B cell (primary cell): ENCODE results near the gene ZDHHC14. TPM values are rescaled to one million over a fixed set of nuclear protein-coding genes. Genes with fewer than 3 reads are reported as not detected.

Experiments
- ATAC-seq: fragments of 200-7000 bp; cut with Tn5 transposase; one replicate; pipeline ENCODE4 v1.10.0; 2021; ENCODE audit warnings: low read depth, mild to moderate bottlenecking, moderate number of reproducible peaks, moderate library complexity
- CTCF ChIA-PET: fragments of 350-600 bp; sonication (Branson Sonifier 250); formaldehyde crosslinking; loops from one replicate; lab custom pipeline; 2021; ENCODE audit warnings: antibody characterized with exemption, inconsistent platforms; lab: Charles Lee
- POLR2A ChIA-PET: fragments of 350-600 bp; sonication (Branson Sonifier 250); formaldehyde crosslinking; loops from one replicate; lab custom pipeline; 2021; ENCODE audit warnings: antibody characterized with exemption; lab: Charles Lee
- DNase-seq: peaks from one replicate; pipeline ENCODE4 v3.0.0; 2013
- H2AFZ ChIP-seq: 2 replicates; pipeline ENCODE4 v1.6.1; 2012; ENCODE audit warnings: mild to moderate bottlenecking, low read depth, low read length; ENCODE audit not compliant: insufficient read depth, poor library complexity, severe bottlenecking
- H3K27ac ChIP-seq, 2 donors: 1 replicate in 1 of 2; 2 replicates in 1 of 2; pipeline ENCODE4 v1.5.1; 2012 to 2013; ENCODE audit warnings: low read length in 2 of 2, mild to moderate bottlenecking in 2 of 2, moderate library complexity in 1 of 2
- H3K27me3 ChIP-seq, 4 experiments: fragments of 200-600 bp in 1 of 4; sonication (generic) in 1 of 4; replicated peaks in 1 of 4; 1 replicate in 2 of 4; 2 replicates in 2 of 4; pipeline versions ENCODE4 v1.6.1 to v1.7.0; 2013 to 2016; ENCODE audit warnings: low read length in 3 of 4, mild to moderate bottlenecking in 2 of 4, mixed read lengths in 1 of 4, moderate library complexity in 1 of 4; ENCODE audit not compliant: insufficient read depth in 4 of 4, control insufficient read depth in 3 of 4; ENCODE audit errors: control extremely low read depth in 1 of 4
- H3K36me3 ChIP-seq, 2 experiments: replicated peaks in 1 of 2; 1 replicate in 1 of 2; 2 replicates in 1 of 2; pipeline versions ENCODE4 v1.6.1 to v1.7.1; 2013; ENCODE audit warnings: low read length in 1 of 2; ENCODE audit not compliant: insufficient read depth in 2 of 2, control insufficient read depth in 1 of 2; ENCODE audit errors: control extremely low read depth in 1 of 2, extremely low read depth in 1 of 2
- H3K4me1 ChIP-seq, 2 donors: fragments of 200-600 bp in 1 of 2; sonication (generic) in 1 of 2; 1 replicate in 1 of 2; 2 replicates in 1 of 2; pipeline versions ENCODE4 v1.5.1 to v1.6.1; 2013 to 2017; ENCODE audit warnings: low read length in 2 of 2; ENCODE audit not compliant: control insufficient read depth in 2 of 2, insufficient read depth in 2 of 2
- H3K4me2 ChIP-seq: replicated peaks from 2 replicates; pipeline ENCODE3; 2012; ENCODE audit warnings: mild to moderate bottlenecking, low read depth, low read length; ENCODE audit not compliant: poor library complexity, severe bottlenecking
- H3K4me3 ChIP-seq, 5 experiments: fragments of 200-600 bp in 1 of 5; sonication (generic) in 1 of 5; 1 replicate in 3 of 5; 2 replicates in 2 of 5; pipeline versions ENCODE4 v1.5.1 to v1.7.0; 2011 to 2016; ENCODE audit warnings: low read length in 4 of 5, mild to moderate bottlenecking in 4 of 5, low read depth in 2 of 5, control low read depth in 1 of 5, moderate library complexity in 1 of 5; ENCODE audit not compliant: insufficient read depth in 1 of 5; ENCODE audit errors: control extremely low read depth in 1 of 5, extremely low read depth in 1 of 5
- H3K79me2 ChIP-seq: fragments of 200-600 bp; sonication (generic); one replicate; pipeline ENCODE4 v1.6.0; 2016; ENCODE audit warnings: low read length; ENCODE audit not compliant: control insufficient read depth, insufficient read depth
- H3K9ac ChIP-seq: fragments of 200-600 bp; sonication (generic); 2 replicates; pipeline ENCODE4 v1.6.1; 2017; ENCODE audit warnings: mild to moderate bottlenecking, low read length, moderate library complexity
- H3K9me3 ChIP-seq, 3 donors: one replicate each; pipeline versions ENCODE4 v1.6.1 to v1.7.1; 2013; ENCODE audit warnings: low read length in 2 of 3; ENCODE audit not compliant: control insufficient read depth in 2 of 3, insufficient read depth in 1 of 3; ENCODE audit errors: control extremely low read depth in 1 of 3
- H4K20me1 ChIP-seq: 2 replicates; pipeline ENCODE4 v1.6.0; 2012; ENCODE audit warnings: mild to moderate bottlenecking, low read length; ENCODE audit not compliant: insufficient read depth, control insufficient read depth, poor library complexity, severe bottlenecking
- H3K27ac Mint-ChIP-seq: one replicate; pipeline ENCODE4 v1.8.0; 2021; ENCODE audit warnings: mixed read lengths
- H3K27me3 Mint-ChIP-seq: one replicate; pipeline ENCODE4 v1.8.0; 2021; ENCODE audit warnings: mixed read lengths
- H3K4me1 Mint-ChIP-seq: one replicate; pipeline ENCODE4 v1.8.0; 2021; ENCODE audit warnings: mixed read lengths
- H3K4me3 Mint-ChIP-seq: one replicate; pipeline ENCODE4 v1.8.0; 2021; ENCODE audit warnings: mixed read lengths
- H3K9me3 Mint-ChIP-seq: one replicate; pipeline ENCODE4 v1.8.0; 2022; ENCODE audit warnings: mixed read lengths; ENCODE audit not compliant: insufficient read depth
- CTCF ChIP-seq: fragments of 200-600 bp; IDR thresholded peaks from one replicate; pipeline ENCODE4 v1.8.0; 2022; ENCODE audit warnings: antibody characterized with exemption, mild to moderate bottlenecking
- EZH2 ChIP-seq: IDR thresholded peaks from 2 replicates; pipeline ENCODE4 v1.6.1; 2012; ENCODE audit warnings: borderline replicate concordance, low read depth, mild to moderate bottlenecking, moderate library complexity, low read length; ENCODE audit not compliant: insufficient read depth, poor library complexity, severe bottlenecking
- WGBS: methylation state at CpG from one replicate; pipeline ENCODE4 v1.1.5; 2013; ENCODE audit warnings: missing lambda C conversion rate; ENCODE audit not compliant: insufficient coverage; 5-methylcytosine and 5-hydroxymethylcytosine counted together
- intact Hi-C: fragments of 100-400 bp; cut with micrococcal nuclease; formaldehyde crosslinking; loops from one replicate; pipeline ENCODE4 v1.10.0; 2022
- polyA plus RNA-seq: library from polyadenylated mRNA; depleted of rRNA; stranded (reverse); fragments of >200 nt; gene quantifications from 2 replicates; pipeline ENCODE4 v1.2.3, GENCODE V29; 2012
- total RNA-seq, 2 donors: library from RNA; stranded (reverse); fragments of 120-200 nt in 1 of 2; gene quantifications; 1 replicate in 1 of 2; 2 replicates in 1 of 2; pipeline versions ENCODE4 v1.2.3 to v1.2.4, GENCODE V29; 2013 to 2022

The ZDHHC14 gene
- total and polyA plus RNA-seq, 2 donors (not counting 1 experiment from before 2014, with no cell fraction given): 8.8 to 50.4 TPM

- DNase-seq: no peak
- Mint-ChIP-seq H3K27ac (no peak overlapping the region), H3K4me3 (no peak overlapping the region), H3K9me3 (no peaks in the 10 kb centered on the region), H3K27me3 (no peaks in the 10 kb centered on the region), H3K4me1 (peaks cover 7% of the 10 kb centered on the region)
- peaks cover 15 to 19% of the 10 kb centered on the region in 2 donors for H3K4me1 ChIP-seq
- no peak overlapping the region for H3K9ac ChIP-seq
- H4K20me1 ChIP-seq: no peaks in the 10 kb centered on the region
- ATAC-seq: no peak
- TF ChIP-seq EZH2 (no peak), CTCF (no peak)
- H3K9me3 ChIP-seq: no peaks in the 10 kb centered on the region
- intact Hi-C loops: no loop called here
- no peak overlapping the region for H3K27ac ChIP-seq
- ChIA-PET POLR2A (no interaction called here), CTCF (interaction anchor here (0.6 to 1.4 kb wide), 3 partner anchors 24 to 328 kb away, joined by 4 to 7 read pairs (median 4); no protein-coding TSS in a partner anchor)
- no peaks in the 10 kb centered on the region for H3K27me3 ChIP-seq
- H2AFZ ChIP-seq: no peak overlapping the region
- no peaks in the 10 kb centered on the region for H3K79me2 ChIP-seq
- WGBS: no CpG with 5 or more reads among the region's 3 CpGs
- H3K36me3 ChIP-seq: peaks cover 0 to 20% of the 10 kb centered on the region in 2 experiments
- H3K4me2 ChIP-seq: no peak overlapping the region
- H3K4me3 ChIP-seq: no peak overlapping the region
Measured at GRCh38 chr6:157642736-157643135, 261.7 kb downstream of the ZDHHC14 start.

DNA sequence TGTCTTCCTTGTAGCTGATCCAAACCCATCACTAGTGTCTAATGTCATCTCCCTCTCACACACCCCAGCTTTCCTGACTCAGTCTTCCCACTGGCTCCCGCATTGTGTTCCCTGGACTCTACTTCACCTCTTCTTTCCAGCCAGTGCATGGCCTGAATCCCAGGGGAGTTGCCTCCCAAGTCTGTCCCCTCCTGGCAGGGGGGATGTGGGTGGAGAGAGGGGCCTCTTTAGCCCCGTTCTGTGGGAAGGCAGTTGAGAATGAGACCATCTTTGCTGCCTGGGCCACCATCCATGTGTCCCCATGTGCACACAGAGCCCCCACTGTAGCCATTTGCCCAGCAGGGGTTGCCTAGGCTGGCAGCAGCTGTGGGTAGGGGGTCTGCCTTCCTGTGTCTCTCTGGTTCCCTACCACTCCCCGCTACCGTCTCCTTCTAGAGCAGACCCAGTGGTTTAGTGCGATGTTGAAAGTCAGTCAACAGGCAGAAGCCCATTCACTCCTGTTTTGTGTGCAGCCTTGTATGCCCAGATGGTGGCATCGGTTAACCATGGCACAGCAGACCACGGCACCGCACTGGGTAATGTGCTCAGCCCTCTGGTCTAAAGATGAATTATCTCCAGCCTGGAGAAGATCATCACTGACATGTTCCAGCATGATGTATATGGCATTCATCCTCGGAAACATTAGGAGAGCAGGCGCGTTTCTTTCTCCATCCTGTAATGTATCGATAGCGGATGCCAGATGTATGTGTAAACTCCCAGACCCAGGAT lies 263.2 kb downstream of the ZDHHC14 start:
- Histone ChIP-seq H4K20me1 (no peaks in the 10 kb centered on the region), H3K79me2 (no peaks in the 10 kb centered on the region), H2AFZ (no peak overlapping the region), H3K4me3 (no peak overlapping the region), H3K9ac (no peak overlapping the region), H3K36me3 (peaks cover 0 to 29% of the 10 kb centered on the region in 2 experiments), H3K4me1 (peaks cover 15 to 19% of the 10 kb centered on the region in 2 donors), H3K27me3 (no peaks in the 10 kb centered on the region), H3K4me2 (no peak overlapping the region), H3K9me3 (no peaks in the 10 kb centered on the region), H3K27ac (no peak overlapping the region)
- WGBS: 87% methylated on average over 7 of the region's 13 CpGs
- ATAC-seq (no peak), DNase-seq (no peak)
- no peak overlapping the region for H3K27ac Mint-ChIP-seq
- H3K4me1 Mint-ChIP-seq: peaks cover 7% of the 10 kb centered on the region
- intact Hi-C loops: no loop called here
- H3K4me3 Mint-ChIP-seq: no peak overlapping the region
- no peaks in the 10 kb centered on the region for H3K9me3 Mint-ChIP-seq
- POLR2A ChIA-PET: no interaction called here
- TF ChIP-seq EZH2: no peak
- no peak for TF ChIP-seq CTCF
- CTCF ChIA-PET: no interaction called here
- H3K27me3 Mint-ChIP-seq: no peaks in the 10 kb centered on the region
